Stimulated activated naive CD8-positive, alpha-beta T cell treated with anti-CD3 and anti-CD28 coated beads, Interleukin-15, Interleukin-2, amounts not matched to agents 100 U/mL and 50 U/mL, for 24 hours (primary cell): Measurements from ENCODE around the gene PRKG2.
"Not testable (repeated sequence)": the region's sequence is repeated elsewhere in the genome, so short reads cannot be mapped to it uniquely, and the experiment has no call there.

Experiments used
- ATAC-seq: fragments of 150-1000 bp; cut with Tn5 transposase; one replicate; pipeline ENCODE4 v1.10.0; 2021
- DNase-seq: peaks from one replicate; pipeline ENCODE4 v3.0.0; 2021

PRKG2 gene, protein sequence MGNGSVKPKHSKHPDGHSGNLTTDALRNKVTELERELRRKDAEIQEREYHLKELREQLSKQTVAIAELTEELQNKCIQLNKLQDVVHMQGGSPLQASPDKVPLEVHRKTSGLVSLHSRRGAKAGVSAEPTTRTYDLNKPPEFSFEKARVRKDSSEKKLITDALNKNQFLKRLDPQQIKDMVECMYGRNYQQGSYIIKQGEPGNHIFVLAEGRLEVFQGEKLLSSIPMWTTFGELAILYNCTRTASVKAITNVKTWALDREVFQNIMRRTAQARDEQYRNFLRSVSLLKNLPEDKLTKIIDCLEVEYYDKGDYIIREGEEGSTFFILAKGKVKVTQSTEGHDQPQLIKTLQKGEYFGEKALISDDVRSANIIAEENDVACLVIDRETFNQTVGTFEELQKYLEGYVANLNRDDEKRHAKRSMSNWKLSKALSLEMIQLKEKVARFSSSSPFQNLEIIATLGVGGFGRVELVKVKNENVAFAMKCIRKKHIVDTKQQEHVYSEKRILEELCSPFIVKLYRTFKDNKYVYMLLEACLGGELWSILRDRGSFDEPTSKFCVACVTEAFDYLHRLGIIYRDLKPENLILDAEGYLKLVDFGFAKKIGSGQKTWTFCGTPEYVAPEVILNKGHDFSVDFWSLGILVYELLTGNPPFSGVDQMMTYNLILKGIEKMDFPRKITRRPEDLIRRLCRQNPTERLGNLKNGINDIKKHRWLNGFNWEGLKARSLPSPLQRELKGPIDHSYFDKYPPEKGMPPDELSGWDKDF

DNA sequence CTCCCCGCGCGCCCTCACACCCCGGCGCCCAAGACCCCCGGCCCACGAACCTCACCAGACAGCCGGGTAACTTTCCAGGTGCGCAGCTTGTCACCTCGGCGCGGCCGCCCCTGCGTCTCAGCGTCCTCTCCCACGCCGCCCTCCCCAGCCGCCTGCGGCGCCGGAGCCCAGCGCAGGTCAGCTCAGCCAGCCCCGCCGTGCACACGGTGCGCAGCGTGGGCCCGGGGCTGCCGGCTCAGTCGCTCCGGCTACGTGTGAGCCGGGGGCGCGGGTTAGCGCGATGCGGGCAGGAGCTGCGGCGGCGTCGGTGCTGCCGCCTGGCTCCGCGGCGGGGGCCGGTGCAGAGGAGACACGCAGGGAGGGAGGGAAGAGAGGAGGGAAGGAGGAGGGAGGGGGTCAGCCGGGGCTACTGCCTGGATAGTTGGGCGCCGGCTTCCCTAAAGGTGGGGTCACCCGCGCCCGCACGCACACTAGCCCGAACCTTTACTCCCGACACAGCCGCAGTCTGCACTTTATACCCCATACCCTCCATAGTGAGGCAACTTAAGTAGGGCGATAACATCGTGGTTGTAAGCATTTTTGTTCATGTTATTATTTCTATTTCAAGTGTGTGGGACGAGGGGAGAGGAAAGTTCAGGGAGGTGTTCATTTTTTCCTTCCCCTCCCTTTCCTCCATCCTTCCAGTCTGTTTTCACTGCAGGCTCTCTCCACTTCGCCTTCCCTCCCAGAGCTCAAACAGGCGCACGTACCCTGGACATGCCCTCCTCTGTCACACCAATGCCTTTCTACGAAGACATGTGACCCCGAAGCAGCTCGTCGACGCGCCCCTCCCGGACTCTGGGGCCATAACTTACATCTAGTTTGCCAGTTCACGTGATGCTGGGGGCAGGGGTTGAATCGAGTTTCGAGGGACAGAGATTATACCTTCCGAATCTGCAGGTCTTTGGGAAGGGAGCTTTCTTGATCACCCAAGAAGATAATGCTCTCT lies at the start of gene PRKG2:
PRKG2 (minus strand) TSS at position 342 of the 988 bp plus-strand sequence. CDS start 10,175 bp downstream, outside the sequence.
- DNase-seq: peak; percentile 5
- peak; percentile 48 for ATAC-seq

DNA sequence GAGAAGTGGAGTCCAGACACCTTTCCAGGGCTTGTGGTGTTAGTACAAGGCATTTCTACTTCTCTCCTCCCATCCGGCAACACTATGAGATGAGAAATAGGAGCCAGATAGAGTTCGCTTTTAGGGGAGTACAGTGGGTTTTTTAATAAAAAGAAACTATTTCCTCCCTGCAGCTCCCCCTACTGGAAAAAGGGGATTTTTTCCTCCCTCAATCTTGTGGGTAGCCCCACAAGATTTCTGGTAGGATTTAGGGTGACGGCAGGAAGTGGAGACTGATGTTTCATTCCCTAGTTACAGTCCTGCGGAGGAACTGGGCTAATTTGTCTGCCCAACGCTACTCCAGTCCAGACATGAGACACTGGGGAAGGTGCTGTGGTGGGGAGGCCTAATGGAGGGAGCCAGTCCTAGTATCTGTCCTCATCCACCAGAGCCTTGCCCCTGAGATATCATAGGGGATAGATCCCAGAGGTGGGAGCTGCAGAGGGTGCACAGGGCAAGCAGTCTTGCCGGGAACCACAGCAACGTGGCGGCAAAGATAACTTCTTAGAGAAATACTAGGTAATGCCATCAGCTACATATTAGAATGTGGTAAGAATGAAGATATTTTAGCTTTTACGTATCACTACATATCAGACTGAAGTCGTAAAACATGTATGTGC lies 45.5 kb upstream of the PRKG2 start:
- no peak for DNase-seq
- no peak for ATAC-seq

DNA sequence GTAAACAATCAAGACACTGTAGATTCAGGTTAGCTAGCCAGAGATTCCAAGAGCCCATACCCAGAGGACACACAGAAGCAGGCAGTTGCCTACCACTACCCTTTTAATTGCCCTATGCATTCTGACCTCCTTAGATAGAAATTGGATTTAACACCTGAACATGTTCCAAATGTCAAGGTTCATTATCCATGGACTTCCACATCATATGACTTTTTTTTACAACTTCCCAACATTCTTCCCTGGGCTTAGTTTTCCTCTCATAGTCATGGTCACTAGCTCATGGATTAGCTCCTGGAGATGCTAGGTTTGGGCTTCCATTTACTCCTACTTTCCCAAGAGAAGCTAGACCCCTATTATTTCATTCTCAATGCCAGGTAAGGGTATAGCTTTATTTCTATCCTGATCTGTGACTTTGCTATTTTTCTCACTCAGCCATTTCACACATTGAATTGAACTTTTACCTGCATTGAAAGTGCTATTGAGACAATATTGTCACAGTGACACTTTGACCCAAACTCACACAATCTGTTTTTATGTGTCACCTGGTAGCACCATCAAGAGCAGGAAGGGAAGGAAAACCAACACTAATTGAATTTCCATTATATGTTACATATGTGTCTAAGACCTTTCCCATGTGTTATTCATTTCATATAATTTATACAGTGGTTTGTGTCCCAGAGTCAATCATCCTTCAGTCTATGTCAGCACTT lies 44.0 kb upstream of the PRKG2 start:
- no peak for DNase-seq
- no peak for ATAC-seq

DNA sequence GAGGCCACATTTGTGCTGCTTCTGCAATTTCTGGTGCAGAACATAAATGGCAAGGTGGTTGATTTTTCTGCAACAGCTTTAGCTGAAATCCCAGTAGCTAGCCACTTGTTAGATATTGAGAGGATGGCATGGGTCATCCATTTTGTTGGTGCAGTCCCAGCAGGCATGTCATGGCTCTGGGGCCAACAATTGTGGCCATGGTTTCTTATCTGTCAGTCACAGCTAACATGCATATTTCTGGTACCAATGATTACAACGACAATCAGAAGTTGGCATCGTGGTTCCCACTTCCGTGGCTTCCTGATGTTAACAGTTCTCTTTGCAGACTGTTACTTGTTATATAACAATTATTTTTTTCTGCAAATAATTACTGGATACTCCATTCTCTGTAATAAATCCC lies 42.8 kb upstream of the PRKG2 start:
- ATAC-seq: no peak
- DNase-seq: no peak

DNA sequence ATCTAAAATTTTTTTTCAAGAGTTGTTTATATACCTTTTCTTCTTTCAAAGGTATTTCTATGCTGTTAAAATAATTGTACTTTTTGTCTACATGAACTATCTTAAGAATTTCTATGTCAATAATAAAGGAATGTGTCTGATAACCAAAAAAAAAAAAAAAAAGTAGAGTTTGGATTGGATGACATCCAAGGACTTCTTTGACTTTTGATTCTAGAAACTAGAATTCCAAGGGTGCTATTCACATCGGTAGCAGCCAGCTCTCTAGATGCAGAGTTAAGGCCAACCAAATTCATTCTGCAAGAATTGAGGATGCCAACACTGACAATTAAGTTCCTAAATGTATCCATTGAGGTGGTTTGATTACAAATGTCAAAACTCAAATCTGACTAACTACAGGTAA lies 42.0 kb upstream of the PRKG2 start:
- DNase-seq: no peak
- ATAC-seq: no peak

DNA sequence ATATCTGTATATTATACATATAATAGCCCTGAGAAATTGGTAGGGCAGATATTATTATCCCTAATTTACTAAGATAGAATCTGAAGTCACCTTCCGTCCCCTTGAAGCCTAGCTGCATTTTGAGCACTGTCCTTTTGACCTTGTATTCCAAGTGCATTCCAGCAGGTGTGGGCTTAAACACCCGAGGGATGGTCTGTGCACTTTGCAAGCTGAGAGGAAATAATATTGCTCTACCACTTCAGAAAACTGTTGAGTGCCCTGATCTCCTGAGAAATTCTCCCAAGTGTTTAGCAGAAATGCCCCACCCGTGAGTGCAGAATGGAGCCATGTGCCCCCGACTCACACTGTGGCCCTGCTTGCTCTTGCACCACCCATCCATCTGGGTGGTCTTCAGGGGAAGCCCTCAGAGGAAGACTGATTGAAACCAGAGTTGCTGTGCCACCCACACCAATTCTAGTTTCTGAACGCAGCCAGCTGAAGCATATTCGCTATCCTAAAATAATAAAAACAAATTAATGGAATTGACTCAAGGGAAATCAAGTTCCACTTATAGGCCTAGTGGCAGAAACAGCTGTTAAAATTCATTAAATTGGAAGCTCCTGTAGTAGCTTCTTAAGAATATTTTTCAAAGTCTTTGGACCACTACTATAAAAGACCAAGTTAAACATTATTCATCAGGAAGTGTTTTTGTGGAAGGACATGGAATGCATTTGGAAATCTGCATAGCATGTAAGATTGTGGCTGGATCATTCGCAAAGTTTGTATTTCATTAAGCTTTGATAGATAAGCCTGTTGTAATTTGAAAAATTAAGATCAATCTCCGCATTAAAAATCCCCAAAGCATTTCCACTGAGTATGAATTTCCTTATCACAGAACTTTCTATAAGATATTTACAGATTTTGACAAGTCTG lies 41.3 kb upstream of the PRKG2 start:
- ATAC-seq (no peak), DNase-seq (no peak)

DNA sequence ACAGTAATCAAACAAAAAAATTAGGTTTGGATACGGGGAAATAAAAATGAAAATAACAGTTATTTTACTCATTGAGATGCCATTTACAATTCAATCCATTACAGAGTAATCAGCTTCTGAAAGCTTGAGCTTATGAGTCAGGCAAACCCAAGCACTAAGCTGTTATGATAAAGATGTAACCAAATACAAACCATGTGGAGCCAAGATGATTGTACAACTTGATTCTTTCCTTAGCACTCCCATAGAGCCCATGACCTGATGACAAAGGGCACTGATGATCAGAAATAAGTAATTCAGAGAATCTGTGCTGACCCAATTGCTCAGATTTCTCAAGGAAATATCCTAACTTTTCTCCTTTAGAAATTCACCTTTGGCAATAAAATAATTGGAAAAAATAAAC lies 40.5 kb upstream of the PRKG2 start:
- ATAC-seq (no peak), DNase-seq (no peak)

DNA sequence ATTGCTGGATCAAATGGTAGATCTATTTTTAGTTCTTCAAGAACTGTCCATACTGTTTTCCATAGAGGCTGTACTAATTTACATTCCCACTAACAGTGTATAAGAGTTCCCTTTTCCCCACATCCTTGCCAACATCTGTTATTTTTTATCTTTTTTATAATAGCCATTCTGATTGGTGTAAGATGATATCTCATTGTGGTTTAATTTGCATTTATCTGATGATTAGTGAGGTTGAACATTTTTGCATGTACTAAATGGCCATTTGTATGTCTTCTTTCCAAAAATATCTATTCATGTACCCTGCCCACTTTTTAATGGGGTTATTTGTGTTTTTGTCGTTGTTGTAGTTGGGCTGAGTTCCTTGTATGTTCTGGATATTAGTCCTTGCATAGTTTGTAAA lies 35.4 kb upstream of the PRKG2 start:
- DNase-seq (no peak), ATAC-seq (no peak)

DNA sequence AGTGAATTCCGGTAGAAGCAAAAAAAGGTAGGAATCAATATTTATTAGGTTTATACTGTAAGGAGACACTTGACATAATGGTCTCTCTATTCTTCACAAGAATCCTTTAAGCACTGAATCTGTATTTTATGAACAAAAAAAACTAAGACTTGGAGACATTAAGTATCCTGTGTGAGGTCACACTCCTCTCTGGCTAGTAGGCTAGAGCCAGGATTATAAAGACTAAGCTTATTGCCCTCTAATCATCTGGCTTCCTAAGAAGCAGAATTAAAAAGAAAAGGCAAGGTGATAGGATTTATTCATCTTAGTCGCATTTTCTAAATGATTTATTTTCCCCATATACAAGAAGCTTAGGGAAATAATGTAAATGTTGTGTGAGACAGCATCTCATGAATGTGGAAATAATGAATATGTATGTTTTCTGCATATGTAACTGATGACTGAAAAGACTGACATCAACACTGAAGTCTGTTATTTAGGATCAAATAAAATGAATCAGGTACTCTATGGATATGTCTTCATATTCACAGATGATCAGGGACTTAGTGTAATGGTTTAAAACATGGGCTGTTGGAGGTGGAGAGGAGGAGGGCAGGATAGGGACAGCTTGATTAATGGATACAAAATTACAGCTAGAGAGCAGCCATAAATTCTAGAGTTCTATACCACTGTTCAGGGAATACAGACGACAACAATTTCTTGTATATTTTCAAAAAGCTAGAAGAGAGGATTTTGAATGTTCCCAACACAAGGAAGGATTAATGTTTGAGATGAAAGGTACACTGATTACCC lies 30.4 kb upstream of the PRKG2 start:
- ATAC-seq (no peak), DNase-seq (no peak)

DNA sequence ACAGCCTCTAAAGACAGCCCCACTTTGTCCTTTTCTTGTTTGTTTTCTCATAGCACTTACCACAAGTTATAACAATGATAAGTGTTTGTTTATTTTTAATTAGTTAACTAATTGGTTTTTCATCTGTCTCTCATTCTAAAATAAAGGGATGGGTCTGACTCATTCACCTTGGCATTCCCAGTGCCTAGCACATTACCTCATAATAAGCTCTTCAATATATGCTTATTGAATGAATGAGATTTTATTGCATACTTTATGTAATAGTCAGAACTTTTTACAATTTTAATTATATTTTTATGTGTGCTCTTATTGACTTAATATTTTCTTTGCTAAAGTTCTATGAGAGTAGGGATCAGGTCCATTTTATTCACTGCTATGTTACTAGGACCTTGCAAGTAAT lies 22.8 kb upstream of the PRKG2 start:
- DNase-seq: no peak

DNA sequence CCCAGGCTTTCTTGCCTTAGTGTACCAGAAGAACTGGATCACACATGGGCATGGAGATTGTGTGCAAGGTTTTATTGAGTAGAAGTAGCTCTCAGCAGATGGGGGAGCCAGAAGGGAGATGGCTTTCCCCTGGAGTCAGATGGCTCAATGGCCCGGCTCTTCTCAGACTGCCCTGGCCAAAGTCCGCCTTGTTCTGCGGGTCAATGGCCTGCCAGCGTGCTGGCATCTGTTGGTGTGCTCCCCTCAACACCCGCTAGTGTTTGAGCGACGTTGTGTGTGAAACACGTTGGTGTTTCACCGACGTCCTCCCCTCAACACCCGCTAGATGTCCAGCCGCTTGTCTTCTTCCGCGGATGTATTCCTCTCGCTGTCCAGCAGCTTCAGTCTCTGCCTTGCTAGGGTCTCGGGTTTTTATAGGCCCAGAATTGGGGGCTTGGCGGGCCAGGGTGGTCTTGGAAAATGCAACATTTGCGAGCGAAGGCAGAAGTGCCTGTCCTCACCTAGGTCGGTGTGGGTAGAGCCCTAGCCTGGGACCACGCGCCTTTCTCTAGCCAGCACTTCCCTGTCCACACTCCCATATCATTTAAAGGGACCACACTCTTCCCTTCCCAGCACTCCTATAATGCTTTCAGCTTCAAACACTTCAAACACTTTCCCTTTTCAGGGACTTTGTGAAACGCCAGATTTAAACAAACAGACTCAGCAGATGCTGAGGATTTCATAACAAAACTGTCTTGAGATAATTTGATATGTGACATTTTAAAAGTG lies 21.1 kb upstream of the PRKG2 start:
- DNase-seq: no peak
- ATAC-seq: no peak

More for the DNA sequence above, 22.8 kb upstream of the PRKG2 start:
- ATAC-seq: no peak

DNA sequence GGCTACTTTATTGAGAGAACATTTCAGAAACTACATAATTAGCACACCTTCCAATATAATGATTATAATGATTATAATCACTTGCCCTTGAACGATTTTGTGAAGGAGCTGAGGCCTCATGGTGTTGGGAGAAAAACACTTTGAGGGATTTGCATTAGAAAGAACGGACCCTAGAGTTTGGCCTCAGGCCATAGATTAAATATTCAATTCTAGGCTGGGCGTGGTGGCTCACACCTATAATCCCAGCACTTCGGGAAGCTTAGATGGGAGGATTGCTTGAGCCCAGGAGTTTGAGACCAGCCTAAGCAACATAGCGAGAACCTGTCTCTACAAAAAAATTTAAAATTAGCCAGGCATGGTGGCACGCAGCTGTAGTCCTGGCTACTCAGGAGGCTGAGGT lies 12.9 kb upstream of the PRKG2 start:
- DNase-seq: no peak
- no peak for ATAC-seq

DNA sequence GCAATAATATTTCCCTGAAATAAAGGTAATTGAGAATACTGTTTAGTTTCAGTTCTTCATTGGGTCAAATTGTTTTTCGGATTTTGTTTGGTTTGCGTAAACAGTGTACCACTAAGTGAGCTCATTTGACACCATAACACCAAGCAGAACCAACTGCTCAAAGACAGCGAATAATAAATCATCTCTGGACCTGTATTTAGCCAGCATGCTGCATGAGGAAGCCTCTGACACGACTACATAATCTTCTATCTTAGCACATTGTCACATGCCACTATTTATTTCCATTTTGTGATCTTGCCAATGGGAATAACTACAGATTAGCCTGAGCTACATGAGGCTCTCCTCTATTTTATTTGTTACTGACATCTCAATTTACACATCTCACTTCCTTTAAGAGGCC lies 12.1 kb upstream of the PRKG2 start:
- no peak for ATAC-seq
- DNase-seq: no peak

DNA sequence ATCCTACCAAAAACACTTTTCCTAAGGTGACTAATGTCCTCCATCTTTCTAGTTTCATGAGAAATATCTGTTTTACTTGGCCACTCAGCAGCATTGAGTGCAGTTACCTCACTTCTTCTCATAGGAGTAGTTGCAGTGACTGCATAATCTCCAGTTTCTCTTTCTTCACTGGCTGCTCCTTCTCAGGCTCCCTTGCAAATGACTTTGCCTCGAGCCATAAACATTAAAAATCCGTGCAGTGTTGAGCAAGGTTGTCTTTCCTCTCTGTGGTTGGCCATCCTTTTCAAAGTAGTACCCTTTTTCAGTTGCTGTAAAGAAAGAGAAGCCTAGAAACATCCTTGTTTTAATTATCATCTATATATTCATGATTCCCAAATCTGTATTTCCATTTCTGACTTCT lies 10.2 kb upstream of the PRKG2 start:
- ATAC-seq (no peak), DNase-seq (no peak)

DNA sequence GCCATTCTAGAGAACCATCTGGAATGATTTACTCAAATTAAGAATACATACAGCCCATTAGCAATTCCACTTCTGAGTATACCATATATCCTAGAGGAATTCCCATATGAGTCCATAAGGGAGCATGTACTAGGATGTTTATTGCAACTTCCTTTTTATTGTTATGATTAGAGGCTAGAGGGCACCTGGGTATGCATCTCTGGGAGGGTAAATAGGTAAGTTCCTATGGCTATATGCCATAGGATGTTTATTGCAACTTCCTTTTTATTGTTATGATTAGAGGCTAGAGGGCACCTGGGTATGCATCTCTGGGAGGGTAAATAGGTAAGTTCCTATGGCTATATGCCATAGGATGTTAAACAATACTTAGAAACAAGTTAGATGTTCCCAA lies 7.1 kb upstream of the PRKG2 start:
- not testable (repeated sequence) for ATAC-seq, DNase-seq

DNA sequence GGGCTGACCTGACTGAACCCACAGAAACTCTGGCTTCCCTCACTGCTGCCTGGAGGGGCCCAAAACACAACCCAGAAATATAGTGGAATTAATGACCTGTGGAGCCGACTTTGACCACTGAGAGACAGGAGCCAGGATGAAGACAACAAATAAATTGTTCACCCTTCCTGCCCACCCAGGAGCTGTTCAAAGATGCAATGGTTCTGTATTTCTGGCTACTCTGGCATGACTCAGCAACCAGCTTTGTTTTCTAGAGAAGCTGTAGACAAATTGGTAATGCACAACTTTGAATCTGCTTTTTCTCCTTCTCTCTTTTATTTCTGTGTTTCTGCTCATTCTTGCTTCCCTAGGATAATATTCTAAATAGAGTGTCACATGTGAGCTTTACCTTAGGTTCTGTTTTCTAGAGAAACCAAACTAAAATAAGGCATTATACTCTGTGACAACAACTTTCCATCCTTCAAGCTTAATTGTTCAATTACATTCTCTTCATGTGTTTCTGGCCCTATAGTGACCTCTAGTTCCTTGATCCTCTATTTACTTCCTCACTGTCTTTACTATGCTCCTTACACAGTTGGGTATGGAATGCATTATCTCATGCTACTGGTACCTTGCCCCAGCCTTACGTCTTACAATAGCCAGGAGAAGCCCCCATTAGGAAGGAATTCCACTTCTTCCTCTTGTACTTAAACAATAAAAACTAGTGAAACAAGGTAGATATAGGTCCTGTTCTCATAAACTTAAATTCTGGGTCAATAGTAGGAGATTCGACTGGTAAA lies 6.5 kb upstream of the PRKG2 start:
- DNase-seq: no peak
- ATAC-seq: no peak

DNA sequence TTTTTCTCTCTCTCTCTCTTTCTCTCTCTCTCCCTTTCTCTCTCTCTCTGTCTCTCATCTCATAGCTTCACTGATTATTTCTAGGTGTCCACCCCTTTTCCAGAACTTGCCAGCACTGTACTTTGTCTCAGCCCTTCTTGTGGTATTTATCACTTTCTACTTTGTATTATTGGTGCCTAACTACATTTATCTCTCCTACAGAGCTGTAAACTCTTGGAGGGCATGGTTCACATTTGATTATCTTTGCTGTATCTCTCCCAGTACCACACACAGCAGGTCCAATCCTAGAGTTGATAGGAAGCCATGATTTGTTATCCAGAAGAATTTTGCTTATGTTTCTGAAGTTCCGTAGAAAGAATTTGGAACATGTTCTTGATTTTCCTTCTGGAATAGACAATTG lies 5.2 kb upstream of the PRKG2 start:
- no peak for DNase-seq
- ATAC-seq: no peak

DNA sequence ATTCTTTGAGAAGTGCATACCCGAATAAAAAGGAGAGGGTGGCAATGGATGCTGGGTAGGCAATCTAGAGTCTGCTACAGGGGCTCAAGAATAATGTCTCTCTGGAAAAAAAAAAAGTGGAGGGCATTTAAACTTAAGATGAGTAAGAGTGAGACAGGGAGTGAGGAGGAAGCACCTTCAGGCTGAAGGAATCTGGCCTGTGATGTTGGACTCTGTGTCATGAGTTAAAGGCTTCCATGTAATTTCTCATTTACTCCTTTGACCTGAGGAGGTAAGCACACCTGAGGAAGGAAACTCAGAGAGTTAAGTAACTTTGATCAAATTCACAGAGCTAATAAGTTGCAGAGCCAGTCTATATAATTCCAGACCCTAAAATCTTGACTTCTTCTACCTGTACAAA lies 3.2 kb upstream of the PRKG2 start:
- ATAC-seq (no peak), DNase-seq (no peak)
